Measurements from ENCODE around the gene FIZ1.

FIZ1 gene

GRCh38 chr19:55567708-55568328 is 31.5 kb downstream of the FIZ1 start:
- DNase-seq, result no peak

- DNase-seq, result no peak
Measured at GRCh38 chr19:55566823-55567222, 32.5 kb downstream of the FIZ1 start.

GRCh38 chr19:55563261-55563690 is 36.0 kb downstream of the FIZ1 start:
- DNase-seq, result no peak

- no peak for DNase-seq
Measured at GRCh38 chr19:55559684-55560083, 39.6 kb downstream of the FIZ1 start.

- no peak for DNase-seq
Measured at GRCh38 chr19:55554741-55555152, 44.6 kb downstream of the FIZ1 start.

GRCh38 chr19:55554302-55554701 is 45.0 kb downstream of the FIZ1 start:
- DNase-seq, result no peak

- DNase-seq, result no peak
Measured at GRCh38 chr19:55553217-55554182, 45.8 kb downstream of the FIZ1 start.

- DNase-seq, result no peak
Measured at GRCh38 chr19:55552620-55553019, 46.7 kb downstream of the FIZ1 start.

- no peak for DNase-seq
Measured at GRCh38 chr19:55552206-55552605, 47.1 kb downstream of the FIZ1 start.

GRCh38 chr19:55550321-55550650 is 49.0 kb downstream of the FIZ1 start:
- DNase-seq, result no peak

GRCh38 chr19:55549500-55550320 is 49.6 kb downstream of the FIZ1 start:
- no peak for DNase-seq

GRCh38 chr19:55546822-55547614 is 52.3 kb downstream of the FIZ1 start:
- DNase-seq, result no peak

- no peak for DNase-seq
Measured at GRCh38 chr19:55546011-55546410, 53.3 kb downstream of the FIZ1 start.

- DNase-seq, result no peak
Measured at GRCh38 chr19:55545443-55545842, 53.9 kb downstream of the FIZ1 start, which contains the start of gene SBK3. SBK3 (minus strand) TSS chr19:55545543; CDS start chr19:55545543, 0 bp downstream.

GRCh38 chr19:55544776-55545439 is 54.4 kb downstream of the FIZ1 start:
- DNase-seq, result no peak

GRCh38 chr19:55544014-55544413 is 55.3 kb downstream of the FIZ1 start:
- no peak for DNase-seq

- DNase-seq, result no peak
Measured at GRCh38 chr19:55543567-55543966, 55.8 kb downstream of the FIZ1 start.

GRCh38 chr19:55542292-55542855 is 56.9 kb downstream of the FIZ1 start:
- no peak for DNase-seq

Measured in CD4-positive, alpha-beta T cell treated with Interferon alpha-2 for 1 hour (primary cell).